SH-SY5Y (cell line): Measurements from ENCODE around the gene RNF133.

Source experiments
- GATA2 ChIP-seq: IDR thresholded peaks from 2 replicates; pipeline ENCODE4 v1.6.1; 2011; ENCODE audit warnings: mild to moderate bottlenecking, low read depth, low read length
- GATA3 ChIP-seq: IDR thresholded peaks from 2 replicates; pipeline ENCODE4 v1.6.1; 2011; ENCODE audit warnings: low read depth, mild to moderate bottlenecking, low read length, moderate library complexity

DNA sequence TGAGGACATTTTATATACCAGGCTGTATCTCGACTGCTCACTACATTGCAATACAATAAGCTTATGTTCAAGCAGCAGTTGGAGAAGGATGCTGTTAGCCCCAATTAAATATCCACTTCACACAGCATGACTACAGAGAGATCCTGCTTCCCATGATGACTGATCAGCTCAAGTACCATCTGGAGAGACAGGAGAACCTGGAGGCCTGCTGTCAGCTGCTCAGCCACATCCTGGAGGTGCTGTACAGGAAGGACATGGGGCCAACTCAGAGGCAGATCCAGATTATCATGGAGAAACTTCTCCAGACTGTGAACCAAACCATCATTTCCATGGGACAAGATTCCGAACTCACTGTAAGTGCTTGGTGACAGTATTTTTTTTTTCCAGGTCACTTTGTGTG is 22.5 kb downstream of the RNF133 start:
- no peak for TF ChIP-seq GATA2
- TF ChIP-seq GATA3, result no peak
